AG10803 (cell line): ENCODE results near the gene CDC42SE2.

ENCODE experiments used
- DNase-seq: peaks from one replicate; pipeline ENCODE4 v3.0.0; 2010; ENCODE audit warnings: low read depth
- H3K4me3 ChIP-seq: 2 replicates; pipeline ENCODE4 v1.5.1; 2011; ENCODE audit warnings: mild to moderate bottlenecking, low read length, control low read depth
- TF ChIP-seq, protein P1 (sequence below): conservative IDR thresholded peaks from 2 replicates; pipeline ENCODE4 v1.5.1; 2011; ENCODE audit warnings: mild to moderate bottlenecking, low read length, control low read depth, inconsistent platforms

Gene CDC42SE2

DNA sequence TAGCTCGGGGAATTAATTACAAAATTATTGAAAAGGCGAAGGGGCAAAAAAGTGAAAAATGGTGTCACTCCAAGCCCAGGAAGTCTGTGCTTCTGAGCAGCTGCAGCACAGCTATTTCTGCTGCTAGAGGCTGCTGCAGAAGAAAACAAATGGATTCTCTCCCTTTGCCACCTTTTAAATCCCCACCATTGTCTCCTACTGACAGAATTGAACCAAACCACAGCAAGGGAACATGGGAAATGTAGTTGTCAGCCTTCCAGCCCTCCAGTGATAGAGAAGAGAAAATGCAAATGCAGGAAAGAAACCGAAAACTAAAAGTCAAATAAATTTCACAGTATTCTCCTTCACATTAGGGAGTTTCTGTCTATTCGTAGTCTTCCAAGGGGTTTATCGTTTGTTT, 33.4 kb upstream of the CDC42SE2 start:
- no peak overlapping the region for H3K4me3 ChIP-seq
- TF ChIP-seq, protein P1, sequence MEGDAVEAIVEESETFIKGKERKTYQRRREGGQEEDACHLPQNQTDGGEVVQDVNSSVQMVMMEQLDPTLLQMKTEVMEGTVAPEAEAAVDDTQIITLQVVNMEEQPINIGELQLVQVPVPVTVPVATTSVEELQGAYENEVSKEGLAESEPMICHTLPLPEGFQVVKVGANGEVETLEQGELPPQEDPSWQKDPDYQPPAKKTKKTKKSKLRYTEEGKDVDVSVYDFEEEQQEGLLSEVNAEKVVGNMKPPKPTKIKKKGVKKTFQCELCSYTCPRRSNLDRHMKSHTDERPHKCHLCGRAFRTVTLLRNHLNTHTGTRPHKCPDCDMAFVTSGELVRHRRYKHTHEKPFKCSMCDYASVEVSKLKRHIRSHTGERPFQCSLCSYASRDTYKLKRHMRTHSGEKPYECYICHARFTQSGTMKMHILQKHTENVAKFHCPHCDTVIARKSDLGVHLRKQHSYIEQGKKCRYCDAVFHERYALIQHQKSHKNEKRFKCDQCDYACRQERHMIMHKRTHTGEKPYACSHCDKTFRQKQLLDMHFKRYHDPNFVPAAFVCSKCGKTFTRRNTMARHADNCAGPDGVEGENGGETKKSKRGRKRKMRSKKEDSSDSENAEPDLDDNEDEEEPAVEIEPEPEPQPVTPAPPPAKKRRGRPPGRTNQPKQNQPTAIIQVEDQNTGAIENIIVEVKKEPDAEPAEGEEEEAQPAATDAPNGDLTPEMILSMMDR, result no peak
- no peak for DNase-seq

DNA sequence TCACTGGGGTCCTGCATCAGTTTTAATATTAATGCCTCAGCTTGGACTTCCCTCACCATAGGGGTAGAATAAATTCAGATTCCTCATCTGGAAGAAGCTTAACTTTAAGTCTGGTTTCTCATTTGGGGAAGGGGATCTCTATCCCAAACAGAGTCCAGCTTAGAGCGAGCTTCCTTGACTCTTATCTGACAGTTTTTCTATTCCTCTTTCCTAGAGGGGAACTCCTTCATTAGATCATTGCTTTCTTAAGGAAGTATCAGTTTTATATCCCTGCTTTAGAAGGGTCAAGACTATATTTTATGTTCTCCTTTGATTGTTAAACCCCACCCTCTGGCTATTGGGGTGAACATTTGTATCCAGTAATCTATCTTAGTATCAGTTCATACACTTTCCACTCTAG, 24.2 kb upstream of the CDC42SE2 start:
- H3K4me3 ChIP-seq, result no peak overlapping the region
- TF ChIP-seq, protein P1, result no peak
- no peak for DNase-seq

DNA sequence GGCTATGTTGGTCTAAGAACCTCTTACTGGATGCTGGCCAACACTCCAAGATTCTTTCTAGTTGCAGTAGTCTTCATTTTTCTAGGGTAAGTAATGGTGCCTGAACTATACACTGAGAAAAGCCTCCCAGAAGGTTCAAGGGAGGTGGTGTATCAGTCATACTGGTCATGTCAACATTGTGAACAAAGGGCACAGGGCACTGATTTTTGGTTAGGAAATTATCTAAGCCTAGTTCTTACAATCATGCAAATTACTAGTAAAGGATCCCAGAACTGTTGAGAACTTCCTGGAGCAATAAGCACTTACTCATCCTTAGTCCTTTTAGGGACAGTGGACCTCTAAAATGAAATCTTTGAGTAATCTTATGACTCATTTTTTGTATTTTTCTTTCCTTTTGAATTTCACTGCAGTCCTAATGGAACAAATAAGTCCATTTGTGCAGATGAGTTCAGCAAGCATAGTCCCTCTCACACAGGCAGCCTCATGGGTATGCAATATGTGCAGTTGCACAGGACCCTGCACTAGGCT, 21.1 kb upstream of the CDC42SE2 start:
- DNase-seq, result peak; percentile 76
- TF ChIP-seq, protein P1, result no peak
- no peak overlapping the region for H3K4me3 ChIP-seq

DNA sequence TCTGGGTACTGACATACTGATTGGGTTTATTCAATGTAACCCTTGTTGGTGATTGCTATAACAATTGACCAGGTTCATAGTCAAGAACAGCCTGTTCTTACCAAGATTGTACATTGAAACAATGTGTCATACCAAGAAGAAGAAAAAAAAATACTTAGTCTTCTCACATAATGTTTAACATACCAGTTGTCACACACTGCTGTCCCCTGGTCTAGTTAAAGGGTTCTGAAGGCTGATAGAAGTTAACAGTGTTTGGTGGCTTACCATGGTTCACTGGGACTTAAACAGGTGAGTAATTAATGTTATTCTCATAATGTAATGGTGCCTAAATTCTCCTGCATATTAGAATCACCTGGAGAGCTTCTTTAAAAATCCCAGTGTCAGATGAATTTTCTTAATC, 18.5 kb upstream of the CDC42SE2 start:
- no peak overlapping the region for H3K4me3 ChIP-seq
- TF ChIP-seq, protein P1, result no peak
- no peak for DNase-seq

DNA sequence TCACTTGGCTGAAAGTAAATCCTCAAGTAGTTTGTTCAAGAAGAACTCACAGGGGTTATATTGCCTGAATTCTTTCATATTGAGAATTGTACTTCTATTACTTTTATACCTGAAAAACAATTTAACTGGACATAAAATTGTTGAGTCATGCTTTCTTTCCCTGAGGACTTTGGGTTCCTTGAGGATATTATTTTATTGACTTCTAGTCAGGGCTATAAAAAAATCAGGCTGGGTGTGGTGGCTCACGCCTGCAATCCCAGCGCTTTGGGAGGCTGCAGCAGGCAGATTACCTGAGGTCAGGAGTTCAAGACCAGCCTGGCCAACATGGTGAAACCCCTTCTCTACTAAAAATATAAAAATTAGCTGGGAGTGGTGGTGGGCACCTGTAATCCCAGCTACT, 17.9 kb upstream of the CDC42SE2 start:
- no peak for DNase-seq
- TF ChIP-seq, protein P1, result no peak
- no peak overlapping the region for H3K4me3 ChIP-seq

DNA sequence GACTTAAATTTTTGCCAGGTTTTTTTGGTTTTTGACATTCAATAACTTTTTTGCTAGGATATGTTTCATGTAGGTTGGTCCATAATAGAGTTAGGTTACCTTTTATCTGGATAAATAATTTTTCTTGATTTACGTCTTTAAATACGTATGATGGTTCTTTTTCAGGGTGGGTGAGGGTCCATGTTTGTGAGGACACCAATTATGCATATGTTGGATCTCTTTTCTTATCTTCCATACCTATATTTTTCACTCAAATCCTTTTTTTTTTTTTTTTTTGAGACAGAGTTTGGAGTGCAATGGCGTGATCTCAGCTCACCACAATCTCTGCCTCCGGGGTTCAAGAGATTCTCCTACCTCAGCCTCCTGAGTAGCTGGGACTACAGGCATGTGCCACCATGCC, 17.3 kb upstream of the CDC42SE2 start:
- TF ChIP-seq, protein P1, result no peak
- H3K4me3 ChIP-seq, result no peak overlapping the region
- DNase-seq, result no peak

DNA sequence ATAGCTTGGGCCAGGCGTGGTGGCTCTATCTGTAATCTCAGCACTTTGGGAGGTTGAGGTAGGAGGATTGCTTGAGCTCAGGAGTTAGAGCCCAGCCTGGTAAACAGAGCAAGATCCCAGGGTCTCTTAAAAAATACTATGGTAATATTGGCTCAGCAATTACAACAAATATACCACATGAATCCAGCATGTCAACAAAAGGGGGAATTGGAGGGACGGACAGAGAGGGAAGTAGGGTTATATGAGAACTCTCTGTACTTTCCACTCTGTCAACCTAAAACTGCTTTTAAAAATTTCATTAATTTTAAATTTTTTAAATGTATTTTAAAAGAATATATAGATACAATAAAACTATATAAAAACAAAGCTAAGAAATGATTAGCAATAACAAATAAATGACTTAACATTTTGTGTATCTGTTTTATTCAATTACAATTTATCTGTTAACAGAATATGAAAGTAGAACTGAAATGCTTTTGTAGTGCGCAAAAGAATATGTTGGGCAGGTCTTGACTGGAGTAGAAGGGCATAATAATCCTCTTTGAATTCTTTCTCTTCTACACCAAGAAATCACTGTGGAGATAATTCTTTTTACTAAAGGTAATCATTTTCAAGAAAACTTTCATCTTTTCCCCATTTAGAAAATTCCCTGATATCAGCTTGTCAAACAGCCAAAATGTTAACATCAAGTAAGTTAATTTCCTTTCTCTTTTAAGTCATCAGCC, 12.9 kb upstream of the CDC42SE2 start:
- TF ChIP-seq, protein P1, result no peak
- DNase-seq, result no peak
- H3K4me3 ChIP-seq, result no peak overlapping the region
